CD14-positive monocyte (primary cell): Measurements from ENCODE around the gene PSMB1. TPM values are rescaled to one million over a fixed set of nuclear protein-coding genes. Genes with fewer than 3 reads are reported as not detected.
"Not testable (repeated sequence)": the region's sequence is repeated elsewhere in the genome, so short reads cannot be mapped to it uniquely, and the experiment has no call there.

ENCODE experiments used
- DNase-seq, 3 donors: peaks; one replicate each; pipeline ENCODE4 v3.0.0-alpha.2; 2011 to 2022
- H2AFZ ChIP-seq: 2 replicates; pipeline ENCODE4 v1.6.0; 2012; ENCODE audit warnings: mild to moderate bottlenecking, low read depth, low read length, inconsistent platforms; ENCODE audit not compliant: insufficient read depth, poor library complexity, severe bottlenecking
- H3K27ac ChIP-seq, 2 donors: 1 replicate in 1 of 2; 2 replicates in 1 of 2; pipeline ENCODE4 v1.5.1; 2012 to 2013; ENCODE audit warnings: low read length in 2 of 2, control low read depth in 1 of 2, inconsistent platforms in 1 of 2, low read depth in 1 of 2, mild to moderate bottlenecking in 1 of 2
- H3K27me3 ChIP-seq, 2 donors: one replicate each; pipeline versions ENCODE4 v1.6.0 to v1.6.1; 2011 to 2013; ENCODE audit warnings: low read length in 2 of 2; ENCODE audit not compliant: control insufficient read depth in 2 of 2, insufficient read depth in 2 of 2
- H3K36me3 ChIP-seq, 2 donors: replicated peaks in 1 of 2; 1 replicate in 1 of 2; 2 replicates in 1 of 2; pipeline versions ENCODE4 v1.5.1 to v1.6.1; 2012 to 2013; ENCODE audit warnings: low read length in 2 of 2, control low read depth in 1 of 2, inconsistent platforms in 1 of 2, mild to moderate bottlenecking in 1 of 2; ENCODE audit not compliant: insufficient read depth in 2 of 2, control insufficient read depth in 1 of 2
- H3K4me1 ChIP-seq, 2 donors: 1 replicate in 1 of 2; 2 replicates in 1 of 2; pipeline versions ENCODE4 v1.5.1 to v1.6.1; 2012 to 2013; ENCODE audit warnings: low read length in 2 of 2, control low read depth in 1 of 2, inconsistent platforms in 1 of 2, mild to moderate bottlenecking in 1 of 2, moderate library complexity in 1 of 2; ENCODE audit not compliant: insufficient read depth in 2 of 2, control insufficient read depth in 1 of 2
- H3K4me2 ChIP-seq: replicated peaks from 2 replicates; pipeline ENCODE3; 2012; ENCODE audit warnings: low read length, moderate library complexity, mild to moderate bottlenecking; ENCODE audit not compliant: poor library complexity, severe bottlenecking; ENCODE audit errors: extremely low read depth
- H3K4me3 ChIP-seq, 3 experiments: fragments of 200-600 bp in 1 of 3; sonication (generic) in 1 of 3; replicated peaks in 1 of 3; 1 replicate in 2 of 3; 2 replicates in 1 of 3; pipeline ENCODE4 v1.5.1; 2011 to 2013; ENCODE audit warnings: low read length in 3 of 3, mild to moderate bottlenecking in 3 of 3, control low read depth in 2 of 3, low read depth in 2 of 3, inconsistent platforms in 1 of 3, moderate library complexity in 1 of 3
- H3K79me2 ChIP-seq: 2 replicates; pipeline ENCODE4 v1.6.0; 2012; ENCODE audit warnings: mild to moderate bottlenecking, control low read depth, inconsistent platforms, low read length, moderate library complexity; ENCODE audit not compliant: insufficient read depth
- H3K9ac ChIP-seq: 2 replicates; pipeline ENCODE4 v1.6.0; 2017; ENCODE audit warnings: low read length, mild to moderate bottlenecking; ENCODE audit not compliant: insufficient read depth, poor library complexity, severe bottlenecking
- H3K9me3 ChIP-seq, 2 donors: replicated peaks in 1 of 2; 1 replicate in 1 of 2; 2 replicates in 1 of 2; pipeline versions ENCODE4 v1.5.1 to v1.6.1; 2012 to 2013; ENCODE audit warnings: low read length in 2 of 2, control low read depth in 1 of 2; ENCODE audit not compliant: control insufficient read depth in 1 of 2, insufficient read depth in 1 of 2
- H4K20me1 ChIP-seq: 2 replicates; pipeline ENCODE4 v1.6.0; 2012; ENCODE audit warnings: mild to moderate bottlenecking, low read length, control low read depth, moderate library complexity; ENCODE audit not compliant: insufficient read depth
- H3K27ac Mint-ChIP-seq, 7 donors: one replicate each; pipeline ENCODE4 v1.8.0; 2020; ENCODE audit warnings: mild to moderate bottlenecking in 7 of 7, mixed read lengths in 7 of 7, moderate library complexity in 6 of 7, inconsistent platforms in 2 of 7
- H3K27me3 Mint-ChIP-seq, 3 donors: one replicate each; pipeline ENCODE4 v1.8.0; 2021 to 2022; ENCODE audit warnings: low read depth in 3 of 3, mild to moderate bottlenecking in 3 of 3, mixed read lengths in 3 of 3, moderate library complexity in 3 of 3, inconsistent platforms in 1 of 3
- H3K36me3 Mint-ChIP-seq, 2 donors: one replicate each; pipeline ENCODE4 v1.8.0; 2020; ENCODE audit warnings: mixed read lengths in 2 of 2, inconsistent platforms in 1 of 2, mild to moderate bottlenecking in 1 of 2
- H3K4me1 Mint-ChIP-seq: one replicate; pipeline ENCODE4 v1.8.0; 2020; ENCODE audit warnings: mild to moderate bottlenecking, mixed read lengths
- H3K4me3 Mint-ChIP-seq, 2 donors: one replicate each; pipeline ENCODE4 v1.8.0; 2020; ENCODE audit warnings: mild to moderate bottlenecking in 2 of 2, mixed read lengths in 2 of 2, moderate library complexity in 1 of 2
- H3K9me3 Mint-ChIP-seq, 7 donors: one replicate each; pipeline ENCODE4 v1.8.0; 2020 to 2022; ENCODE audit warnings: mixed read lengths in 7 of 7, mild to moderate bottlenecking in 6 of 7, moderate library complexity in 6 of 7, inconsistent platforms in 2 of 7
- WGBS: methylation state at CpG from one replicate; pipeline ENCODE4 v1.1.5; 2013; ENCODE audit warnings: missing lambda C conversion rate; ENCODE audit not compliant: insufficient coverage; 5-methylcytosine and 5-hydroxymethylcytosine counted together
- intact Hi-C, 2 donors: fragments of 100-400 bp; cut with micrococcal nuclease; formaldehyde crosslinking; loops; one replicate each; pipeline versions ENCODE4 v1.15.0 to v1.15.1; 2023
- polyA plus RNA-seq, 3 donors: library from polyadenylated mRNA; depleted of rRNA in 1 of 3; unstranded in 2 of 3; stranded (reverse) in 1 of 3; fragments of 300-500 nt in 2 of 3; fragments of >200 nt in 1 of 3; fragmentation: Illumina TruSeq in 2 of 3; gene quantifications; 1 replicate in 2 of 3; 2 replicates in 1 of 3; pipeline ENCODE4 v1.2.3, GENCODE V29; 2012 to 2021
- TF ChIP-seq, protein P1 (sequence below): fragments of 200-600 bp; IDR thresholded peaks from one replicate; pipeline ENCODE4 v1.8.0; 2022; ENCODE audit warnings: antibody characterized with exemption, mild to moderate bottlenecking

The PSMB1 gene
- polyA plus RNA-seq, 3 donors: 172 to 647 (median 558) TPM

DNA sequence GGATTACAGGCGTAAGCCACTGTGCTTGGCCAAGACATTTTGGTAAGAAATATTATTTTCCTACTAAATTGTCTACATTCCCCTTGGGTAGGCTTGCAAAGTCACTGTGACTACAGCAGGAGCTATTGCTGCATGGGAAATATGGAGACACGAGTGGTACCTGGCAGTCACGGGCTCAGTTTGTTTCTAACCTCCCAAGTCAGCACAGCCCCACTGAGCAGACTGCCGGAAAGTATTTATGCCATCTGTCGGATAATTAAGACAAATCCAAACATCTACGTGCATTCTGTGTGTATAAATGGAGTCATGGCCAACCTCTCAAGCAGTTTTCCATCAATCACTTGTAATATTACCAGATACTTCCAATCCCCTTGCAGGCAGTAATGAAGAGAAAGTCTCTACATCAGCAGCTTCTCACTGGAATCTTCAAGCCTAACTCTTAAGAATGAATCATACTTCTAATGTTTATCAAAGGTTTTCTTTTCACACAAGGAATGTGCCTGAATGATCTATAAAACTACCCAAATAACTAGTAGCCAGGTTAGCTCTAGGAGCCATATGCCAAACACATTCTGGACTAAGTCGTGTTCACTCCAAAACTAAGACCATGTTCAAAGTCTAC, 20.1 kb downstream of the PSMB1 start:
- no peaks in the 10 kb centered on the region for H3K27me3 ChIP-seq
- no peak overlapping the region for H3K9ac ChIP-seq
- H3K27me3 Mint-ChIP-seq: no peaks in the 10 kb centered on the region
- TF ChIP-seq, protein P1, sequence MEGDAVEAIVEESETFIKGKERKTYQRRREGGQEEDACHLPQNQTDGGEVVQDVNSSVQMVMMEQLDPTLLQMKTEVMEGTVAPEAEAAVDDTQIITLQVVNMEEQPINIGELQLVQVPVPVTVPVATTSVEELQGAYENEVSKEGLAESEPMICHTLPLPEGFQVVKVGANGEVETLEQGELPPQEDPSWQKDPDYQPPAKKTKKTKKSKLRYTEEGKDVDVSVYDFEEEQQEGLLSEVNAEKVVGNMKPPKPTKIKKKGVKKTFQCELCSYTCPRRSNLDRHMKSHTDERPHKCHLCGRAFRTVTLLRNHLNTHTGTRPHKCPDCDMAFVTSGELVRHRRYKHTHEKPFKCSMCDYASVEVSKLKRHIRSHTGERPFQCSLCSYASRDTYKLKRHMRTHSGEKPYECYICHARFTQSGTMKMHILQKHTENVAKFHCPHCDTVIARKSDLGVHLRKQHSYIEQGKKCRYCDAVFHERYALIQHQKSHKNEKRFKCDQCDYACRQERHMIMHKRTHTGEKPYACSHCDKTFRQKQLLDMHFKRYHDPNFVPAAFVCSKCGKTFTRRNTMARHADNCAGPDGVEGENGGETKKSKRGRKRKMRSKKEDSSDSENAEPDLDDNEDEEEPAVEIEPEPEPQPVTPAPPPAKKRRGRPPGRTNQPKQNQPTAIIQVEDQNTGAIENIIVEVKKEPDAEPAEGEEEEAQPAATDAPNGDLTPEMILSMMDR: no peak
- no peak overlapping the region for H3K4me3 ChIP-seq
- WGBS: 100% methylated on average over 2 of the region's 7 CpGs
- H3K9me3 Mint-ChIP-seq: no peaks in the 10 kb centered on the region
- H3K36me3 ChIP-seq: peaks cover 52 to 65% of the 10 kb centered on the region in 2 donors
- no peaks in the 10 kb centered on the region for H3K4me1 Mint-ChIP-seq
- H4K20me1 ChIP-seq: peaks cover 11% of the 10 kb centered on the region
- no peak overlapping the region for H3K4me2 ChIP-seq
- H2AFZ ChIP-seq: no peak overlapping the region
- H3K27ac ChIP-seq: no peak overlapping the region
- H3K36me3 Mint-ChIP-seq: peaks cover 44 to 51% of the 10 kb centered on the region in 2 donors
- no peaks in the 10 kb centered on the region for H3K9me3 ChIP-seq
- no peaks in the 10 kb centered on the region for H3K4me1 ChIP-seq
- H3K4me3 Mint-ChIP-seq: no peak overlapping the region
- H3K27ac Mint-ChIP-seq: no peak overlapping the region
- intact Hi-C loops: loop anchor here in 1 of 2 donors (5.0 to 10.0 kb wide), 2 partner anchors 578 to 741 kb away; no protein-coding TSS in a partner anchor
- no peaks in the 10 kb centered on the region for H3K79me2 ChIP-seq
- no peak for DNase-seq

DNA sequence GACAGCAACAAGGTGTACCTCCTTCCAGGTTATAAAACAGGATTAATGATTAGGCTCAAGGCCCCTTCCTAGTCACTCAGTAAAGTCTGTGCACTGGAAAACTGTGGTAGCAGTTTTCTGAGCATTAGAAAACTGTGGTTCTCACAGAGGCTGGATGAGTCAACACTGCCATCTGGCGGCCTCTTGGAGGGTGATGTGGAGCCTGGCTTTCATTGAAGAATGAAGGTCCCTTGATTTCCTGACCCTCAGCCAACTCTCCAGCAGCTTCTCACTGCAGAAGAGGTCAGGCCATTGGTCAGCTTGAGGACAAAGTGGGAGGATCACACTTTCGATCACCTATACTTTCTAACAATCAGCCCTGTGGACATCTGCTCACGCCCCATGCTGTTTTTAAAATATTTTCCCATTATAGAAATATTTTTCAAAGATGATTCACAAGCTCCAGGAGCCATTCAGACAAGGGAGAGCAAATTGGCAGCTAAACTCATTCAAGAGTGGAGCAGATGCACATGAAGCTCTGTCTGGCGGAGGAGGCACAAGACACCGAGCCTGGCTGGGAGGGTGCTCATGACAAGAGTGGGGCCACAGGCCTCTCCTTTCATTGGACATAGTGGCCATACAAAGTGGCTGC, 23.2 kb downstream of the PSMB1 start:
- Histone ChIP-seq H3K27ac (no peak overlapping the region), H3K9ac (no peak overlapping the region), H3K4me2 (no peak overlapping the region), H3K36me3 (peaks cover 22 to 35% of the 10 kb centered on the region in 2 donors), H3K79me2 (no peaks in the 10 kb centered on the region), H2AFZ (no peak overlapping the region), H3K4me3 (no peak overlapping the region), H3K27me3 (no peaks in the 10 kb centered on the region), H4K20me1 (no peaks in the 10 kb centered on the region), H3K9me3 (no peaks in the 10 kb centered on the region), H3K4me1 (no peaks in the 10 kb centered on the region)
- H3K9me3 Mint-ChIP-seq: no peaks in the 10 kb centered on the region
- no peak overlapping the region for H3K27ac Mint-ChIP-seq
- H3K36me3 Mint-ChIP-seq: peaks cover 14 to 20% of the 10 kb centered on the region in 2 donors
- DNase-seq: peak; percentile 23 to 53 (median 53)
- no peak overlapping the region for H3K4me3 Mint-ChIP-seq
- intact Hi-C loops: loop anchor here (2.0 to 10.0 kb wide), 7 partner anchors 575 to 1635 kb away; no protein-coding TSS in a partner anchor
- no peaks in the 10 kb centered on the region for H3K4me1 Mint-ChIP-seq
- TF ChIP-seq, protein P1: peak; percentile 84
- H3K27me3 Mint-ChIP-seq: no peaks in the 10 kb centered on the region
- 61% methylated on average over 3 of the region's 5 CpGs for WGBS

DNA sequence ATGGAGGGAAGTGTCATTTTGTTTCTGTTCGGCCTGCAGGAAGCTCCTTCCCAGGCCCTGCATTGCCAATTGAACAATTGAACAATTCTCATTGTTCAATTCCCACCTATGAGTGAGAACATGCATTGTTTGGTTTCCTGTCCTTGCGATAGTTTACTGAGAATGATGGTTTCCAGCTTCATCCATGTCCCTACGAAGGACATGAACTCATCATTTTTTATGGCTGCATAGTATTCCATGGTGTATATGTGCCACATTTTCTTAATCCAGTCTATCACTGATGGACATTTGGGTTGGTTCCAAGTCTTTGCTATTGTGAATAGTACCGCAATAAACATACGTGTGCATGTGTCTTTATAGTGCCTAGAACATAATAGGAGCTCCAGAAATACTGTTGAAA, 25.1 kb downstream of the PSMB1 start:
- not testable (repeated sequence) for H3K36me3 Mint-ChIP-seq, H3K9ac ChIP-seq, H3K27me3 Mint-ChIP-seq, H3K9me3 ChIP-seq, H3K4me3 ChIP-seq, H3K4me1 ChIP-seq, H3K79me2 ChIP-seq, DNase-seq, H2AFZ ChIP-seq, H3K4me2 ChIP-seq, H3K9me3 Mint-ChIP-seq, H3K27ac ChIP-seq, H3K27ac Mint-ChIP-seq, H3K27me3 ChIP-seq, H4K20me1 ChIP-seq, H3K4me1 Mint-ChIP-seq, H3K4me3 Mint-ChIP-seq
- intact Hi-C loops: loop anchor here (2.0 to 10.0 kb wide), 5 partner anchors 695 to 1633 kb away; no protein-coding TSS in a partner anchor
- WGBS: no CpG with 5 or more reads among the region's 5 CpGs
- H3K36me3 ChIP-seq: peaks cover 2 to 15% of the 10 kb centered on the region in 2 donors
